ENCODE results near the gene TEX14.

DNA sequence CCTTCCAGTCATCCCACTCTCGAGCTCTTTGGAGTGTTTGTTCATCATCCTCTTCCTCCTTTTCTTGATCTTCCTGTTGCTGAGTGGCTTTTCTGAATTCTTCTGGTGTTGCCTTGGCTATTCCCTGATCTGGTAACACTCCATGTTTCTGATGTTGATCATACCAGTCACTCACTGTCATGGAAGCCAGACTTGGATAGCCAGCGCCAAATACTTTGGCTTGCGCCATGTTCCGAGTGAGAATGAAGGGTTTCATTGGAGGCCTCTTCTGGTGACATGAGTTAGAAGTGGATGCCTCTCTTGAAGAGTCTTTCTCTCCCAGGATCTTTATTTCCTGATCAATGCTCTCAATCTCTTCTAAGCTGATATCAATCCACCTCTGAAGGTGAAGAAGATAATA, 31.2 kb downstream of the TEX14 start:
- TF ChIP-seq, protein P1, sequence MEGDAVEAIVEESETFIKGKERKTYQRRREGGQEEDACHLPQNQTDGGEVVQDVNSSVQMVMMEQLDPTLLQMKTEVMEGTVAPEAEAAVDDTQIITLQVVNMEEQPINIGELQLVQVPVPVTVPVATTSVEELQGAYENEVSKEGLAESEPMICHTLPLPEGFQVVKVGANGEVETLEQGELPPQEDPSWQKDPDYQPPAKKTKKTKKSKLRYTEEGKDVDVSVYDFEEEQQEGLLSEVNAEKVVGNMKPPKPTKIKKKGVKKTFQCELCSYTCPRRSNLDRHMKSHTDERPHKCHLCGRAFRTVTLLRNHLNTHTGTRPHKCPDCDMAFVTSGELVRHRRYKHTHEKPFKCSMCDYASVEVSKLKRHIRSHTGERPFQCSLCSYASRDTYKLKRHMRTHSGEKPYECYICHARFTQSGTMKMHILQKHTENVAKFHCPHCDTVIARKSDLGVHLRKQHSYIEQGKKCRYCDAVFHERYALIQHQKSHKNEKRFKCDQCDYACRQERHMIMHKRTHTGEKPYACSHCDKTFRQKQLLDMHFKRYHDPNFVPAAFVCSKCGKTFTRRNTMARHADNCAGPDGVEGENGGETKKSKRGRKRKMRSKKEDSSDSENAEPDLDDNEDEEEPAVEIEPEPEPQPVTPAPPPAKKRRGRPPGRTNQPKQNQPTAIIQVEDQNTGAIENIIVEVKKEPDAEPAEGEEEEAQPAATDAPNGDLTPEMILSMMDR (IDR thresholded peaks at IDR 0.05), result no peak
- no peak for TF ChIP-seq EP300 (IDR thresholded peaks at IDR 0.05)

Data from ovary (tissue), 3 donors.